GM23338 (cell line): ENCODE data around the gene VIL1. TPM values are rescaled to one million over a fixed set of nuclear protein-coding genes. Genes with fewer than 3 reads are reported as not detected.

Experiments used
- ATAC-seq: fragments of 200-7000 bp; cut with Tn5 transposase; 3 replicates; pipeline ENCODE4 v1.9.1; 2020
- DNase-seq: peaks from one replicate; pipeline ENCODE4 v3.0.0-alpha.2; 2015; ENCODE audit warnings: low spot score
- H2AFZ ChIP-seq: fragments of 200-600 bp; sonication (generic); 2 replicates; pipeline ENCODE4 v1.8.0; 2016; ENCODE audit warnings: antibody characterized with exemption, mild to moderate bottlenecking, moderate library complexity
- H3F3A ChIP-seq: fragments of 200-600 bp; sonication (generic); replicated peaks from 2 replicates; pipeline ENCODE4 v1.8.0; 2017; ENCODE audit warnings: antibody characterized with exemption, mixed run types, low read depth
- H3K27ac ChIP-seq: fragments of 200-600 bp; sonication (generic); 2 replicates; pipeline ENCODE4 v1.6.1; 2016; ENCODE audit warnings: low read depth
- H3K27me3 ChIP-seq: fragments of 200-600 bp; sonication (generic); 2 replicates; pipeline ENCODE4 v1.8.0; 2016; ENCODE audit warnings: mild to moderate bottlenecking, mixed run types, moderate library complexity; ENCODE audit not compliant: insufficient read depth
- H3K36me3 ChIP-seq: fragments of 200-600 bp; sonication (generic); 2 replicates; pipeline ENCODE4 v1.8.0; 2016; ENCODE audit warnings: mild to moderate bottlenecking; ENCODE audit not compliant: insufficient read depth
- H3K4me1 ChIP-seq: fragments of 200-600 bp; sonication (generic); 2 replicates; pipeline ENCODE4 v1.8.0; 2016; ENCODE audit warnings: mild to moderate bottlenecking, moderate library complexity; ENCODE audit not compliant: insufficient read depth
- H3K4me2 ChIP-seq: fragments of 200-600 bp; sonication (generic); 2 replicates; pipeline ENCODE4 v1.7.1; 2017; ENCODE audit warnings: mixed run types
- H3K4me3 ChIP-seq: fragments of 200-600 bp; sonication (generic); 2 replicates; pipeline ENCODE4 v1.6.1; 2016; ENCODE audit warnings: mixed run types
- H3K79me2 ChIP-seq: fragments of 200-600 bp; sonication (generic); replicated peaks from 2 replicates; pipeline ENCODE4 v1.8.0; 2017; ENCODE audit warnings: mild to moderate bottlenecking; ENCODE audit not compliant: insufficient read depth
- H3K9me2 ChIP-seq: fragments of 200-600 bp; sonication (generic); 2 replicates; pipeline ENCODE4 v1.8.0; 2017; ENCODE audit not compliant: insufficient read depth
- H4K20me1 ChIP-seq: fragments of 200-600 bp; sonication (generic); replicated peaks from 2 replicates; pipeline ENCODE4 v1.8.0; 2017; ENCODE audit warnings: mild to moderate bottlenecking; ENCODE audit not compliant: insufficient read depth
- H3K27ac Mint-ChIP-seq: 2 replicates; pipeline ENCODE4 v1.8.0; 2020; ENCODE audit warnings: inconsistent platforms, mild to moderate bottlenecking, moderate library complexity, mixed read lengths
- H3K27me3 Mint-ChIP-seq: 3 replicates; pipeline ENCODE4 v1.8.0; 2022; ENCODE audit warnings: low read depth, mild to moderate bottlenecking, moderate library complexity, mixed read lengths, inconsistent platforms; ENCODE audit not compliant: insufficient read depth, poor library complexity
- H3K36me3 Mint-ChIP-seq: 3 replicates; pipeline ENCODE4 v1.8.0; 2021; ENCODE audit warnings: low read depth, mild to moderate bottlenecking, inconsistent platforms, moderate library complexity, mixed read lengths
- H3K4me1 Mint-ChIP-seq: 3 replicates; pipeline ENCODE4 v1.8.0; 2020; ENCODE audit warnings: mild to moderate bottlenecking, inconsistent platforms, mixed read lengths
- H3K4me3 Mint-ChIP-seq: 3 replicates; pipeline ENCODE4 v1.8.0; 2021; ENCODE audit warnings: moderate library complexity, mild to moderate bottlenecking, inconsistent platforms, mixed read lengths
- H3K9me3 Mint-ChIP-seq: 3 replicates; pipeline ENCODE4 v1.8.0; 2020; ENCODE audit warnings: moderate library complexity, mild to moderate bottlenecking, inconsistent platforms, mixed read lengths
- EZH2 ChIP-seq: fragments of 200-600 bp; sonication (generic); IDR thresholded peaks from one replicate; pipeline ENCODE4 v1.8.0; 2017; ENCODE audit warnings: antibody characterized with exemption, mild to moderate bottlenecking, low read depth; ENCODE audit not compliant: unreplicated experiment
- JUNB ChIP-seq: IDR thresholded peaks from one replicate; pipeline ENCODE4 v1.6.1; 2016; ENCODE audit warnings: antibody characterized with exemption; ENCODE audit not compliant: unreplicated experiment
- NANOG ChIP-seq: IDR thresholded peaks from 2 replicates; pipeline ENCODE4 v1.6.1; 2016; ENCODE audit warnings: antibody characterized with exemption, borderline replicate concordance
- ZNF114 ChIP-seq: fragments of 250-450 bp; sonication (Bioruptor Pico); IDR thresholded peaks from 2 replicates; pipeline ENCODE4 v1.5.0; 2020; ENCODE audit warnings: mild to moderate bottlenecking, moderate library complexity
- ZNF331 ChIP-seq: fragments of 250-450 bp; sonication (Bioruptor Pico); IDR thresholded peaks from 2 replicates; pipeline ENCODE4 v1.5.0; 2020; ENCODE audit warnings: low read depth, mild to moderate bottlenecking, moderate library complexity
- polyA plus RNA-seq: library from polyadenylated mRNA; unstranded; fragments of >200 nt; fragmentation: Nextera tagmentation; extraction: Ambion mirVana; gene quantifications from 2 replicates; pipeline ENCODE4 v1.2.1, GENCODE V29; 2016
- total RNA-seq: library from RNA; depleted of rRNA; stranded (reverse); fragments of >200 nt; shearing (Covaris generic); gene quantifications from 2 replicates; pipeline ENCODE4 v1.2.3, GENCODE V29; 2014
- TF ChIP-seq, protein P1 (sequence below): IDR thresholded peaks from one replicate; pipeline ENCODE4 v1.6.1; 2018; ENCODE audit warnings: antibody characterized with exemption; ENCODE audit not compliant: unreplicated experiment
- TF ChIP-seq, protein P2 (sequence below): IDR thresholded peaks from 2 replicates; pipeline ENCODE4 v1.6.1; 2016; ENCODE audit warnings: antibody characterized with exemption
- TF ChIP-seq, protein P3 (sequence below), 2 experiments: fragments of 200-600 bp in 1 of 2; sonication (generic) in 1 of 2; conservative IDR thresholded peaks; 2 replicates each; pipeline versions ENCODE4 v1.5.1 to v1.6.1; 2016 to 2017; ENCODE audit warnings: antibody characterized with exemption in 2 of 2, low read depth in 2 of 2, mild to moderate bottlenecking in 2 of 2, moderate library complexity in 1 of 2

Gene VIL1
- total and polyA plus RNA-seq, 2 experiments from 2014 or later, result 3.5 to 5.9 TPM

DNA sequence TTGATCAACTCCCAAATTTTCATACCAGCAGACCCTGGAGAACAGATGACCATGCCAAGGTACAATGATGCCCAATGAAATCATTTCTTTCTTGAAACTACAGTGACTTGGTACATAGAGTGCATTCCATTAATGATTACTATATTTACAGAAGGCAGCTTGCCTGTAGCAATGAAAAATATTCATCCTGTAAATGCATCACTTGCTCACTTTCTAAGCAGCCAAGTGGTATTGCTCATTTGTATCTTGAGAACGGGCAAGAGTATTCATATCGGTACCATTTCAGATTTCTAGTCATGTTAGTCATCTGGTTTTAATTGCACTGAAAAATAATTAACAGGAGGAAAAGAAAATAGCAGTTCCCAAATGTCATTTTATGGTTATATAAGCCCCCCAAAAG, 59.6 kb downstream of the VIL1 start:
- no peak overlapping the region for H3K27ac ChIP-seq
- peaks cover 29% of the 10 kb centered on the region for H3K36me3 ChIP-seq
- H3K27me3 Mint-ChIP-seq, result no peaks in the 10 kb centered on the region
- no peak overlapping the region for H3K4me3 ChIP-seq
- no peaks in the 10 kb centered on the region for H3K79me2 ChIP-seq
- no peak overlapping the region for H2AFZ ChIP-seq
- no peaks in the 10 kb centered on the region for H3K9me2 ChIP-seq
- ATAC-seq (no peak), DNase-seq (no peak)
- no peaks in the 10 kb centered on the region for H3K27me3 ChIP-seq
- TF ChIP-seq, protein P1, sequence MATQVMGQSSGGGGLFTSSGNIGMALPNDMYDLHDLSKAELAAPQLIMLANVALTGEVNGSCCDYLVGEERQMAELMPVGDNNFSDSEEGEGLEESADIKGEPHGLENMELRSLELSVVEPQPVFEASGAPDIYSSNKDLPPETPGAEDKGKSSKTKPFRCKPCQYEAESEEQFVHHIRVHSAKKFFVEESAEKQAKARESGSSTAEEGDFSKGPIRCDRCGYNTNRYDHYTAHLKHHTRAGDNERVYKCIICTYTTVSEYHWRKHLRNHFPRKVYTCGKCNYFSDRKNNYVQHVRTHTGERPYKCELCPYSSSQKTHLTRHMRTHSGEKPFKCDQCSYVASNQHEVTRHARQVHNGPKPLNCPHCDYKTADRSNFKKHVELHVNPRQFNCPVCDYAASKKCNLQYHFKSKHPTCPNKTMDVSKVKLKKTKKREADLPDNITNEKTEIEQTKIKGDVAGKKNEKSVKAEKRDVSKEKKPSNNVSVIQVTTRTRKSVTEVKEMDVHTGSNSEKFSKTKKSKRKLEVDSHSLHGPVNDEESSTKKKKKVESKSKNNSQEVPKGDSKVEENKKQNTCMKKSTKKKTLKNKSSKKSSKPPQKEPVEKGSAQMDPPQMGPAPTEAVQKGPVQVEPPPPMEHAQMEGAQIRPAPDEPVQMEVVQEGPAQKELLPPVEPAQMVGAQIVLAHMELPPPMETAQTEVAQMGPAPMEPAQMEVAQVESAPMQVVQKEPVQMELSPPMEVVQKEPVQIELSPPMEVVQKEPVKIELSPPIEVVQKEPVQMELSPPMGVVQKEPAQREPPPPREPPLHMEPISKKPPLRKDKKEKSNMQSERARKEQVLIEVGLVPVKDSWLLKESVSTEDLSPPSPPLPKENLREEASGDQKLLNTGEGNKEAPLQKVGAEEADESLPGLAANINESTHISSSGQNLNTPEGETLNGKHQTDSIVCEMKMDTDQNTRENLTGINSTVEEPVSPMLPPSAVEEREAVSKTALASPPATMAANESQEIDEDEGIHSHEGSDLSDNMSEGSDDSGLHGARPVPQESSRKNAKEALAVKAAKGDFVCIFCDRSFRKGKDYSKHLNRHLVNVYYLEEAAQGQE, result no peak
- no peak for TF ChIP-seq EZH2
- TF ChIP-seq, protein P2, sequence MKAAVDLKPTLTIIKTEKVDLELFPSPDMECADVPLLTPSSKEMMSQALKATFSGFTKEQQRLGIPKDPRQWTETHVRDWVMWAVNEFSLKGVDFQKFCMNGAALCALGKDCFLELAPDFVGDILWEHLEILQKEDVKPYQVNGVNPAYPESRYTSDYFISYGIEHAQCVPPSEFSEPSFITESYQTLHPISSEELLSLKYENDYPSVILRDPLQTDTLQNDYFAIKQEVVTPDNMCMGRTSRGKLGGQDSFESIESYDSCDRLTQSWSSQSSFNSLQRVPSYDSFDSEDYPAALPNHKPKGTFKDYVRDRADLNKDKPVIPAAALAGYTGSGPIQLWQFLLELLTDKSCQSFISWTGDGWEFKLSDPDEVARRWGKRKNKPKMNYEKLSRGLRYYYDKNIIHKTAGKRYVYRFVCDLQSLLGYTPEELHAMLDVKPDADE, result no peak
- TF ChIP-seq, protein P3, sequence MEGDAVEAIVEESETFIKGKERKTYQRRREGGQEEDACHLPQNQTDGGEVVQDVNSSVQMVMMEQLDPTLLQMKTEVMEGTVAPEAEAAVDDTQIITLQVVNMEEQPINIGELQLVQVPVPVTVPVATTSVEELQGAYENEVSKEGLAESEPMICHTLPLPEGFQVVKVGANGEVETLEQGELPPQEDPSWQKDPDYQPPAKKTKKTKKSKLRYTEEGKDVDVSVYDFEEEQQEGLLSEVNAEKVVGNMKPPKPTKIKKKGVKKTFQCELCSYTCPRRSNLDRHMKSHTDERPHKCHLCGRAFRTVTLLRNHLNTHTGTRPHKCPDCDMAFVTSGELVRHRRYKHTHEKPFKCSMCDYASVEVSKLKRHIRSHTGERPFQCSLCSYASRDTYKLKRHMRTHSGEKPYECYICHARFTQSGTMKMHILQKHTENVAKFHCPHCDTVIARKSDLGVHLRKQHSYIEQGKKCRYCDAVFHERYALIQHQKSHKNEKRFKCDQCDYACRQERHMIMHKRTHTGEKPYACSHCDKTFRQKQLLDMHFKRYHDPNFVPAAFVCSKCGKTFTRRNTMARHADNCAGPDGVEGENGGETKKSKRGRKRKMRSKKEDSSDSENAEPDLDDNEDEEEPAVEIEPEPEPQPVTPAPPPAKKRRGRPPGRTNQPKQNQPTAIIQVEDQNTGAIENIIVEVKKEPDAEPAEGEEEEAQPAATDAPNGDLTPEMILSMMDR (conservative IDR thresholded peaks at IDR 0.05; ENCODE audit: low read depth in 2 of 2), result no peak
- no peak overlapping the region for H3K4me2 ChIP-seq
- H3F3A ChIP-seq, result no peaks in the 10 kb centered on the region
- H3K4me1 Mint-ChIP-seq, result no peaks in the 10 kb centered on the region
- H3K4me1 ChIP-seq, result no peaks in the 10 kb centered on the region
- no peaks in the 10 kb centered on the region for H3K9me3 Mint-ChIP-seq
- no peaks in the 10 kb centered on the region; the same call in 1 of the 2 replicates for H4K20me1 ChIP-seq
- H3K4me3 Mint-ChIP-seq, result no peak overlapping the region
- peaks cover 39% of the 10 kb centered on the region for H3K36me3 Mint-ChIP-seq
- no peak overlapping the region for H3K27ac Mint-ChIP-seq

DNA sequence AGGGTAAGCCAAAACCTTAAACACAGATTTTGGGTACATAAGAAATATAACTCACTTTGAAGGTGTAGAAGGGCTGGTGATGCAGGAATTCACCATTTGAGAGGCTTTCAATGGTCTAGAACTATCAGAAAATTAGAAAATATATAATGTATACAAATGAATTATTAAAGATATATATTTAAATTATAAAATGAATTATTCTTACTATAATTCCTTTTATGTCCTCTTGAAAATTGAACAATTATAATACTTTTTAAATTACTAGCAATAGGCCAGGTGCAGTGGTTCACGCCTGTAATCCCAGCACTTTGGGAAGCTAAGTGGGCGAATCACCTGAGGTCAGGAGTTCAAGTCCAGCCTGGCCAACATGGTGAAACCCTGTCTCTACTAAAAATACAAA, 60.7 kb downstream of the VIL1 start:
- no peaks in the 10 kb centered on the region for H3F3A ChIP-seq
- Mint-ChIP-seq H3K36me3 (peaks cover 39% of the 10 kb centered on the region; the same call in 2 of the 3 replicates), H3K27me3 (no peaks in the 10 kb centered on the region), H3K27ac (no peak overlapping the region), H3K9me3 (no peaks in the 10 kb centered on the region), H3K4me1 (no peaks in the 10 kb centered on the region), H3K4me3 (no peak overlapping the region)
- no peak for DNase-seq
- H3K27ac ChIP-seq, result no peak overlapping the region
- H3K9me2 ChIP-seq, result no peaks in the 10 kb centered on the region
- no peaks in the 10 kb centered on the region for H3K27me3 ChIP-seq
- H2AFZ ChIP-seq, result no peak overlapping the region
- no peak for ATAC-seq
- H3K4me3 ChIP-seq, result no peak overlapping the region
- no peaks in the 10 kb centered on the region for H3K4me1 ChIP-seq
- H3K4me2 ChIP-seq, result no peak overlapping the region
- no peaks in the 10 kb centered on the region for H3K79me2 ChIP-seq
- H4K20me1 ChIP-seq, result no peaks in the 10 kb centered on the region; the same call in 1 of the 2 replicates
- peaks cover 19% of the 10 kb centered on the region; the same call in 1 of the 2 replicates for H3K36me3 ChIP-seq
- TF ChIP-seq ZNF114 (CRISPR knock-in tag), result no peak
- no peak for TF ChIP-seq JUNB
- no peak for TF ChIP-seq ZNF331 (CRISPR knock-in tag)
- TF ChIP-seq, protein P2, result no peak
- TF ChIP-seq NANOG, result no peak
